Stomach smooth muscle (tissue), 2 donors: Measurements from ENCODE around the gene TLE1.
"Not testable (repeated sequence)": the region's sequence is repeated elsewhere in the genome, so short reads cannot be mapped to it uniquely, and the experiment has no call there.

ENCODE experiments used
- H3K27ac ChIP-seq: one replicate; pipeline ENCODE4 v1.7.0; 2013; ENCODE audit warnings: mild to moderate bottlenecking, low read length, inconsistent platforms
- H3K27me3 ChIP-seq, 2 donors: one replicate each; pipeline ENCODE4 v1.7.0; 2013; ENCODE audit warnings: low read length in 2 of 2; ENCODE audit not compliant: insufficient read depth in 2 of 2, control insufficient read depth in 1 of 2
- H3K36me3 ChIP-seq, 2 donors: one replicate each; pipeline ENCODE4 v1.7.0; 2013; ENCODE audit warnings: low read length in 2 of 2; ENCODE audit not compliant: control insufficient read depth in 2 of 2, insufficient read depth in 2 of 2
- H3K4me1 ChIP-seq: one replicate; pipeline ENCODE4 v1.7.0; 2013; ENCODE audit warnings: low read length; ENCODE audit not compliant: control insufficient read depth, insufficient read depth
- H3K4me3 ChIP-seq, 2 donors: one replicate each; pipeline ENCODE4 v1.7.0; 2013; ENCODE audit warnings: low read length in 2 of 2
- H3K9ac ChIP-seq, 2 donors: one replicate each; pipeline ENCODE4 v1.7.0; 2013; ENCODE audit warnings: low read length in 2 of 2, mild to moderate bottlenecking in 1 of 2
- H3K9me3 ChIP-seq, 2 donors: one replicate each; pipeline ENCODE4 v1.7.0; 2013; ENCODE audit warnings: low read length in 2 of 2; ENCODE audit not compliant: control insufficient read depth in 2 of 2
- donor health status: healthy.
- donor health status: Pancreatic carcinoma.

The TLE1 gene

DNA sequence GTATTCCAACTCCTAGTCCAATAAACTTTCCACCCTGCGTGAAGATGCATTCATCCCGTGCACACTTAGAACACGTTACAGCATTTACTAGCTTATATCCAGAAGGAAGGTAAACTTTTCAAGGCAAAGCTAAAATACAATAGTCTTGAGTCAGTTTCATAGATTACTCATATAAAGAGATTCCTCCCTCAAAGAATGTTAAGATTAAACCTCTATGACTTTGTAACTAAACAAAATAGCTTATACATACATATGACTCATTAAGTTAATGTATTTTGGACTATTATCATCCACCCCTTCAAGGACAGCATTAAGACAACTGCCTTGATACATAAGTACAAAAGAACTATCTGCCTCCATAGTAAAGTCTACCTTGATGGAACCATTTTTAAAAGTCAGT, 36.1 kb downstream of the TLE1 start:
- no peaks in the 10 kb centered on the region for H3K9me3 ChIP-seq
- H3K27ac ChIP-seq, result no peak overlapping the region
- H3K4me3 ChIP-seq, result no peak overlapping the region
- H3K4me1 ChIP-seq, result peaks cover 7% of the 10 kb centered on the region
- H3K9ac ChIP-seq, result no peak overlapping the region
- no peaks in the 10 kb centered on the region for H3K27me3 ChIP-seq
- H3K36me3 ChIP-seq, result peaks cover 3% of the 10 kb centered on the region in 2 donors

DNA sequence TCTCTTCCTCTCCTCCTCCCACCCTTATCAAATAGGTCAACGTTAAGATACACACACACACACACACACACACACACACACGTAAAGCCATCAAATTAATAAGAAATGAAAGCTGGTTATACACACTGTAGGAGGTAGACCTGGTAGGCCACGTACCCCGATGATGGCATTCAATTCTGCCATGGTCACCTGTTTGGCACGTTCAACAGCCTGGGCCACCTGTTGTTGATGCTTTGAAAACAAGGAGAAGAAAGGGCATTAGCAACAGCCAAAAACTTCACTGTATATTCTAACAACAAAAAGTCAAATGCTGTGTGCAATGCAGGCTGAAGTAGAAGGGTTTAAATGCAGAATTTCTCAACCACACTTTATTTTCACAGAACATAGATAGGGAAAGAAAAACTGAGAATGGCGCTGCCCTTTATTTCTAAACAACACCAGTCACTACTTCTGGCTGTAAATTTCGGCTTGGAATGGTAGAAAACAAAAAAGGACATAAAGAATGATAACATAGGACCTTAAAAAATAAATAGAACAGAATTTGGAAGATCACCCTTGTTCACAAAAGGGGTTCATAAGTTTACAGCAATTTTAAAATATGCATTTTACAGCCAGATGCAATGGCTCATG, 37.2 kb downstream of the TLE1 start:
- Histone ChIP-seq H3K4me1 (peaks cover 3% of the 10 kb centered on the region), H3K9ac (no peak overlapping the region), H3K27ac (no peak overlapping the region), H3K4me3 (no peak overlapping the region), H3K9me3 (no peaks in the 10 kb centered on the region), H3K36me3 (peaks cover 3 to 4% of the 10 kb centered on the region in 2 donors), H3K27me3 (no peaks in the 10 kb centered on the region)

DNA sequence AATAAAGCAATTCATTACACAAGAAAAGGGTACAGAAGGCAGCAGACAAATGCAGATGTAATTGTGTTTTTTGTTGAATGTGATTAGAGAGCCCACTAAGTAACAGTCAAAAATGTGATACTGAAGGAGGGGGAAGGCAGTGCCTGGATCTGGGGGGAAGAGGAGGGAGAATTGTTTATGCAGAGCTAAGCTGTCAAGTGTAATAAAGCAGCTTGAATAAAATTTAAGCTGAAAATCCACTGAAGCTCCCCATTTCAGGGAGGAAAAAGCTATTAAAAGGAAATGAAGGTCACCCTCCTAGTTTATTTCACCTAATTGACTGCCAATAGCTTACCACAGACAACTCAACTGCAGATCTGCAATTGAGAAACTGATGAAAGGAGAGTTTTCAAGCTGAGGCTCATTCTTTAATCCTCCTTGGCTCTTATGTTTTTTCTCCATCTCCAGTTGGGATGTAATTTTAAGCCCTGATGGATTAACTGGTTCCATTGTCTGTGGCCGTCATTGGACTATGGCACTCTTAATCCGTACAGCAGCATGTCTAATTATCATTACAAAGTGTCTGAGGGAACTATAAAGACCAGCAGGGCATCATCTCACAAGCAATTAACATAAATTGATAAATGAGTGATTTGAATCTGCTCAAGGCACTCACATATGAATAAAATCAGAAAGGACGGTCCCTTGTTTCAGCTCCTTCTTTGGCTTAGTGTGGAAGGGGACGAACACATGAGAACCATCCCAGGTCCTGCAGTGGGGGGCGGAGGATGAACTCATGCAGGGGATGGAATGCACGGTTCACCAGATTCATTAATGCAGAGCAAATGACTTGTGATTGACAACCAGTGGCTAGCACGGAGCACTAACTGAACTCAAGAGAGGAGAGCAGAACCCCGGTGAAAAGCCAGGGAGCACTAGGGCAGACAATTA, 38.5 kb downstream of the TLE1 start:
- H3K4me1 ChIP-seq, result no peaks in the 10 kb centered on the region
- no peak overlapping the region for H3K4me3 ChIP-seq
- H3K27me3 ChIP-seq, result no peaks in the 10 kb centered on the region
- H3K9ac ChIP-seq, result no peak overlapping the region
- H3K36me3 ChIP-seq, result peaks cover 3 to 6% of the 10 kb centered on the region in 2 donors
- no peak overlapping the region for H3K27ac ChIP-seq
- no peaks in the 10 kb centered on the region for H3K9me3 ChIP-seq

DNA sequence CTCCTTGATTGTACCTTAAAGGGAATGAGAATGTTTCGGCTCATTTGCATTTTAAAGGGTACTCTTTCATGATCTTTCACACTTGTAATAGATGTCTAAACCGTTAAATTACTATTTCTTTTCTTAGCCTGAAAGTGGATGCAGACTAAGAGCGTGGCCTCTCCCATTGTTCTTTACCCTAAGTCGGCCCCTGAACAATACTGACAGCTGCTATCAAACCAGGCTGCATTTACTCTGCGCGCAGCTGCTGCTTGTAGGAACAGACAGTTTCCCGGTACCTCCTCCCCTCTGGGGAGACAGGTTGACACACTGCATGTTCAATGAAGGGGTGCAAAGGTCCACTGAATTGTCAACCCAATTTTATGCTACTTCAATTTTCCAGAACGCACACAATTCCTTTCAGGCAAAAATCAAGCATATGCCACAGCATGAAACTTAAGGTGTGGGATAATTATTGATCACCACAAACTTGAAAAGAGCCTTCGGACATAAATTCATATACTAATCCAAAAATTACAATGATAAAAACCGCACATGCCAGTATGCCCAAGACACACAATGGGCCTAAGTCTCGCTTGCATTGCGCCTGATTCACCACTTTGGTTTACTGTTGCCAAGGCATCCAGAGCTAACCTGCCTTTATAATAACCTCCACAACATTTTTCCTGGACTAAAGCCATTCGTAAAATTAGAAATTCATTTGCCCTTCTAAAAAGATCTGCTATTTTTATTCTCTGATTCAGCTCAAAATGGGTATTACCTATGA, 39.7 kb downstream of the TLE1 start:
- Histone ChIP-seq H3K4me3 (no peak overlapping the region), H3K4me1 (no peaks in the 10 kb centered on the region), H3K36me3 (peaks cover 3 to 6% of the 10 kb centered on the region in 2 donors), H3K9ac (no peak overlapping the region), H3K27me3 (no peaks in the 10 kb centered on the region), H3K9me3 (no peaks in the 10 kb centered on the region), H3K27ac (no peak overlapping the region)

DNA sequence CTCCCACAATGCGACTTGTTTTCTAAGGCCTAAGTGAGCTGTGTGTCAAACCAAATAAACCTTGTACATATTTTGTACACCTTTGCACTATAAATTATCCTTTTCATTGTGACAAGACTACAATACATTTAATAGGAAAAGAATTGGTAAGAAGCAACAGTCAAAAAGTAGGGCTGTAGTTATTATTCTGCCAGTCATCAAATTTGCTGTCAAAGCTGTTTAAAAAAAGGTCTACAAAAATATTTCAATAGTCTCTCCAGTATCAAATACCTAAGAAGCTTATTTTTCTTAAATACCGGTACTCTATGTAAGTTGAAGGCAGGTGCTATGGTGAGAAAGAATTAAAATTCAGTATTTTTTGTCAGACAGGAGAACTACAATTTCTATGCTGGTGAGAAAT, 40.5 kb downstream of the TLE1 start:
- H3K4me1 ChIP-seq, result no peaks in the 10 kb centered on the region
- no peak overlapping the region for H3K27ac ChIP-seq
- H3K4me3 ChIP-seq, result no peak overlapping the region
- H3K9ac ChIP-seq, result no peak overlapping the region
- H3K9me3 ChIP-seq, result no peaks in the 10 kb centered on the region
- peaks cover 3 to 6% of the 10 kb centered on the region in 2 donors for H3K36me3 ChIP-seq
- no peaks in the 10 kb centered on the region for H3K27me3 ChIP-seq

DNA sequence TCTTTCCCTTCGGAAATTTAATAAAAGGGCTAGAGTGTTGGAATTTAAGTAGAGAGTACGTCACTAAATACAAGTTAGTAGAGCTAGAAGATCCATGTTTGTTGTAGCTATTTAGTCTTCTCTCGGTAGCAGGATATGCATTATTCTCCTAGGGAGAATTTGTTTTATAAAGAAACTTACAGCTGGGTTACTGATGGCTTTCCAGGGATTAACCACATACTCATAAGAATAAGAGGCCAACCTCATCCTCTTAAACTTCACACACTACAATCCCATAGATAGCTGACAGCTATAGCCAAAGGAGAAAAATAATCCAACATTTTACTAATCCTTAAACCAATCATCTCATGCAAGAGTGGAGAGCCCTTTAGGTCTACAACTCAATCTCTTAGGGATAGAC, 43.0 kb downstream of the TLE1 start:
- no peak overlapping the region for H3K27ac ChIP-seq
- no peak overlapping the region for H3K9ac ChIP-seq
- H3K36me3 ChIP-seq, result peaks cover 3 to 10% of the 10 kb centered on the region in 2 donors
- no peaks in the 10 kb centered on the region for H3K27me3 ChIP-seq
- no peaks in the 10 kb centered on the region for H3K4me1 ChIP-seq
- H3K4me3 ChIP-seq, result no peak overlapping the region
- no peaks in the 10 kb centered on the region for H3K9me3 ChIP-seq

DNA sequence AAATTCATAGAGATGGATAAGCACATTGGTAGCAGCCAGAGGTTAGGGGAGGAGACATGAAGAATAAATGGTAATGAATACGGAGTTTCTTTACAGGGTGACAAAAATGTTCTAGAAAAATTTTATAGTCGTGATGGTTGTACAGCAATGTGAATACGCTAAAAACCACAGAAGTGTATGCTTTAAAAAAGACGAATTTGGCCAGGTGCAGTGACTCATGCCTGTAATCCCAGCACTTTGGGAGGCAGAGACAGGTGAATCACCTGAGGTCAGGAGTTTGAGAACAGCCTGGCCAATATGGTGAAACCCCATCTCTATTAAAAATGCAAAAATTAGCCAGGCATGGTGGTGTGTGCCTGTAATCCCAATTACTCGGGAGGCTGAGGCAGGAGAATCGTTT, 44.8 kb downstream of the TLE1 start:
- H3K27ac ChIP-seq, H3K9ac ChIP-seq: not testable (repeated sequence)

DNA sequence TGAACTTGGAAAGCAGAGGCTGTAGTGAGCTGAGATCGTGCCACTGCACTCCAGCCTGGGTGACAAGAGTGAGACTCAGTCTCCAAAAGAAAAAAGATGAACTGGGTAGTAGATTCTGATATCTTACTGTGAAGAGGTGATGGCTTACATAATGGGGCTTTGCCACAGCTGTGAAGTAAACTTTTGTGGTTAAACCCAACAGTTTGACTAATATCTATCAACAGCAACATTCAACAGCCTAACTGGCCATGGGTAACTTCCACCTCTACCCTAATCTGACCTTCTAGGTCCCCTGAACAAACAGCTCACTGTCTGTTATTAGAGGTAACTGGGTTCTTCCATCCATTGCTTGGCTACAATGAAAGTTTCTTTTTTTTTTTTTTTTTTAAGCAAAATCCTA, 52.1 kb downstream of the TLE1 start:
- Histone ChIP-seq H3K9ac (no peak overlapping the region), H3K4me3 (no peak overlapping the region), H3K36me3 (peaks cover 0 to 3% of the 10 kb centered on the region in 2 donors), H3K27ac (no peak overlapping the region), H3K9me3 (no peaks in the 10 kb centered on the region), H3K4me1 (peaks cover 31% of the 10 kb centered on the region), H3K27me3 (no peaks in the 10 kb centered on the region)

More for the DNA sequence above, 44.8 kb downstream of the TLE1 start:
- H3K27me3 ChIP-seq, H3K9me3 ChIP-seq, H3K36me3 ChIP-seq, H3K4me3 ChIP-seq, H3K4me1 ChIP-seq: not testable (repeated sequence)

DNA sequence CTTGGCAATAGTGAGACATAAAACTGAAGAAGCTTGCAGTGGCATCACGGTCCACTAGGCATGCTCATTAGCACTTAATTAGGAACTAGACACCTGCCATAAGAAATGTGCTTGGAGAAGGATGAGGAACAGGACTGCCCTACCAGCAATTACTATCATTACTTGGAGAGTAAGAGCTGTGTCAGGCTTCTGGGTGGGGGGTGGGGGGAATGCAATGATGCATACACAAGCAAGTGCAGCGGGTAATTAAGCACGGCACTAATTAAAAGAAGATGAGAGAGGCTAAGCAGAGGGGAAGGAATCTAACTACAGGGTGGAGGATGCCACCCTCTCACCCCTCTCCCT, 53.1 kb downstream of the TLE1 start:
- H3K4me1 ChIP-seq, result peaks cover 31% of the 10 kb centered on the region
- peaks cover 0 to 5% of the 10 kb centered on the region in 2 donors for H3K36me3 ChIP-seq
- H3K9me3 ChIP-seq, result no peaks in the 10 kb centered on the region
- H3K27ac ChIP-seq, result no peak overlapping the region
- H3K27me3 ChIP-seq, result no peaks in the 10 kb centered on the region
- no peak overlapping the region for H3K4me3 ChIP-seq
- no peak overlapping the region for H3K9ac ChIP-seq

DNA sequence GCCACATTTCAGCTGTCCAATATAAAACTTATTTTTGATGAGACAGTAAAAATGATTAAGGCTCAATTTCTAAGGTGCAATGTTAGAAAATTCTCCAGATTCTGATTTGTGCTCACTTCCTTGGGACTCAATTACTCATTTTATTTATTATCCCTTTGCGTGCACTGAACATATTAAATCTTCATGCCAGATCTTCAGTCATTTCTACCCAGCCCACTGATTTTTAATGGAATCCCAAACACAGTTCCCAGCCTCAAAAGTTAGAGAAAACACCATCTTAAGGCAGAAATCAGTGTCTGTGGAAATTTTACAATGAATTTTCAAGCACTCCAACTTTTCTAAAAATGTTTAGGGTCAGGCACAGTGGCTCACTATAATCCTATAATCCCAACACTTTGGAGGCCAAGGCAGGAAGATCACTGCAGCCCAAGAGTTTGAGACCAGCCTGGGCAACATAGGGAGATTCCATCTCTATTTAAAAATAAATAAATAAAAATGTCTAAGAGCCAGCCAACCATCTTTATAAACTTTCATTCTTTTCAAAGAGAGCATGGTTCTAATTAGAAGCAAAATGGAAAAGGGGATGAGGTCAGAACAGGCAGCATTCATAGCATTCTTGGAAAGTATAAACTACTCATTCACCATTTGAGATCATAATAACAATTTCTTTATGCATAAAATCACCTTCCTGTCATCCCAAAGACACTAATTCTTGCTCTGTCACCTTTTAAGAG, 53.7 kb downstream of the TLE1 start:
- Histone ChIP-seq H3K27ac (no peak overlapping the region), H3K4me1 (peaks cover 31% of the 10 kb centered on the region), H3K4me3 (peak overlapping the region in 1 of 2 donors; percentile 29), H3K27me3 (no peaks in the 10 kb centered on the region), H3K36me3 (peaks cover 0 to 7% of the 10 kb centered on the region in 2 donors), H3K9me3 (no peaks in the 10 kb centered on the region), H3K9ac (no peak overlapping the region)
